ENCODE data around the gene TGFA. TPM values are rescaled to one million over a fixed set of nuclear protein-coding genes. Genes with fewer than 3 reads are reported as not detected.

TGFA gene
- total RNA-seq, 1 experiment from 2014 or later = 1.7 TPM

DNA sequence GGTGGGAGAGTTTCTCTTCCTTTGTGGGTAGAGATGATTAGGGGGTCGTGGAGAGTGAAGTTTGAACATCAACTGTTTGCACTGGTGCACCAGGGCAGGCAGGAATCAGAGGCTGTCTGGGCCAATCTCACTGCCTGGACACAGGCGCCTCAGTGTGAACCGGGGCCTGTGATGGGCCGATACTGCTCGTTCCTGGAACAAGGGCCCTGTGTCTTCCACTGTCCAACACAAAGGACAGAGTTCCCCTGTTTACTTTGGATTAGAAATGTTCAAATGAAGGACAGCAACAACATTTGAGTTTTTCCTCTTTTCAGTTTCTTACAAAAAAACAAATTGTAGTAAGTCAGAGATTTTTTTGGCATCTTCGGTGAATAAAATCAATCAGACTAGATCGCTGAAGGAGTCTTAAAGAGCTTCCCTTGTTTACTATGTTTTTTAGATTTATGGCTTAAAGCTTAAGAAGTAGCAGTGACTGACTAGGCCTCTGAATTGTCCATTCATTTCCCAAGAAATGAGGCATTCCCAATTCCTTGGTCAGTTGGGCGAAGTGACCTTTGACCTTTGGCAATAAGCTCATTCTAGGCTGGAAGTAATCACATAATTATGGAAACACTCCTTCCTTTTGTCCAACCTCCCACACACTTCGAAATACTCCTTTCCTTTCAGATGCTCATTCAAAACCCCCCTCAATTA lies 11.6 kb upstream of the TGFA start:
- H3K27me3 ChIP-seq (ENCODE audit: control insufficient read depth, insufficient read depth, low read length) = no peaks in the 10 kb centered on the region
- CTCF ChIA-PET = no interaction called here

DNA sequence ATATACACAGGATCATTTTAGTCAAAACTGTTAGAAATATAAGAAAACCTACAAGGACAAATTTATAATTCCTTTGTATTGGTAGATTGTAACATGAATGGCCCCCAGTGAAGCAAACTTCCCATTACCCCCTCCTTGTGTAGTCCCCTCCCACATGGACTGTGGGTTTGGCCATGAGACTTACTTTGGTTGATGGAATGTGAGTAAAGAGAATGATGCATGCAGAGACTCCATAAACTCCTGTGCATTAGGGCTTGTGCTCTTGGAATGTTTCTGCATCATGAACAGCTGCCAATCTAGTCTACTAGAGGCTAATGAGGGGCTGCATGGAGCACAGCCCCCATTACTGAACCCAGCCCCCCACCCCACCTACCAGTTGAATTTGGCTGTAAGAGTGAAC lies 8.3 kb upstream of the TGFA start:
- H3K4me3 ChIP-seq (ENCODE audit: low read depth in 2 of 2, low read length in 2 of 2) = no peak overlapping the region
- no peaks in the 10 kb centered on the region for H3K36me3 ChIP-seq (ENCODE audit: control insufficient read depth, insufficient read depth, low read length)
- CTCF ChIA-PET = no interaction called here
- no peaks in the 10 kb centered on the region for H3K4me1 ChIP-seq (ENCODE audit: control insufficient read depth, insufficient read depth, low read length)
- POLR2A ChIA-PET = no interaction called here
- BruUV-seq (replicated peaks) = no TSS peak
- no peak overlapping the region for H3K27ac ChIP-seq (ENCODE audit: low read length)
- no peaks in the 10 kb centered on the region for H3K9me3 ChIP-seq (ENCODE audit: control insufficient read depth, insufficient read depth, low read depth, low read length)
- intact Hi-C loops (cut with micrococcal nuclease; ENCODE audit: unreplicated experiment) (no loop called here), in situ Hi-C loops (cut with HindIII; ENCODE audit: low pct_unique_long_range_greater_than_20kb, low sequenced_read_pairs) (no loop called here)
- no peak for DNase-seq (ENCODE audit: low read depth, low spot score)
- H3K27me3 ChIP-seq (ENCODE audit: control insufficient read depth, insufficient read depth, low read length) = no peaks in the 10 kb centered on the region; the same call in 1 of the 2 replicates
- ATAC-seq = no peak
- TF ChIP-seq, protein P1, sequence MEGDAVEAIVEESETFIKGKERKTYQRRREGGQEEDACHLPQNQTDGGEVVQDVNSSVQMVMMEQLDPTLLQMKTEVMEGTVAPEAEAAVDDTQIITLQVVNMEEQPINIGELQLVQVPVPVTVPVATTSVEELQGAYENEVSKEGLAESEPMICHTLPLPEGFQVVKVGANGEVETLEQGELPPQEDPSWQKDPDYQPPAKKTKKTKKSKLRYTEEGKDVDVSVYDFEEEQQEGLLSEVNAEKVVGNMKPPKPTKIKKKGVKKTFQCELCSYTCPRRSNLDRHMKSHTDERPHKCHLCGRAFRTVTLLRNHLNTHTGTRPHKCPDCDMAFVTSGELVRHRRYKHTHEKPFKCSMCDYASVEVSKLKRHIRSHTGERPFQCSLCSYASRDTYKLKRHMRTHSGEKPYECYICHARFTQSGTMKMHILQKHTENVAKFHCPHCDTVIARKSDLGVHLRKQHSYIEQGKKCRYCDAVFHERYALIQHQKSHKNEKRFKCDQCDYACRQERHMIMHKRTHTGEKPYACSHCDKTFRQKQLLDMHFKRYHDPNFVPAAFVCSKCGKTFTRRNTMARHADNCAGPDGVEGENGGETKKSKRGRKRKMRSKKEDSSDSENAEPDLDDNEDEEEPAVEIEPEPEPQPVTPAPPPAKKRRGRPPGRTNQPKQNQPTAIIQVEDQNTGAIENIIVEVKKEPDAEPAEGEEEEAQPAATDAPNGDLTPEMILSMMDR (IDR thresholded peaks at IDR 0.05) = no peak
- TF ChIP-seq TCF7L2 (IDR thresholded peaks at IDR 0.05; ENCODE audit: low read depth, low read length) = no peak
- TF ChIP-seq, protein P2, sequence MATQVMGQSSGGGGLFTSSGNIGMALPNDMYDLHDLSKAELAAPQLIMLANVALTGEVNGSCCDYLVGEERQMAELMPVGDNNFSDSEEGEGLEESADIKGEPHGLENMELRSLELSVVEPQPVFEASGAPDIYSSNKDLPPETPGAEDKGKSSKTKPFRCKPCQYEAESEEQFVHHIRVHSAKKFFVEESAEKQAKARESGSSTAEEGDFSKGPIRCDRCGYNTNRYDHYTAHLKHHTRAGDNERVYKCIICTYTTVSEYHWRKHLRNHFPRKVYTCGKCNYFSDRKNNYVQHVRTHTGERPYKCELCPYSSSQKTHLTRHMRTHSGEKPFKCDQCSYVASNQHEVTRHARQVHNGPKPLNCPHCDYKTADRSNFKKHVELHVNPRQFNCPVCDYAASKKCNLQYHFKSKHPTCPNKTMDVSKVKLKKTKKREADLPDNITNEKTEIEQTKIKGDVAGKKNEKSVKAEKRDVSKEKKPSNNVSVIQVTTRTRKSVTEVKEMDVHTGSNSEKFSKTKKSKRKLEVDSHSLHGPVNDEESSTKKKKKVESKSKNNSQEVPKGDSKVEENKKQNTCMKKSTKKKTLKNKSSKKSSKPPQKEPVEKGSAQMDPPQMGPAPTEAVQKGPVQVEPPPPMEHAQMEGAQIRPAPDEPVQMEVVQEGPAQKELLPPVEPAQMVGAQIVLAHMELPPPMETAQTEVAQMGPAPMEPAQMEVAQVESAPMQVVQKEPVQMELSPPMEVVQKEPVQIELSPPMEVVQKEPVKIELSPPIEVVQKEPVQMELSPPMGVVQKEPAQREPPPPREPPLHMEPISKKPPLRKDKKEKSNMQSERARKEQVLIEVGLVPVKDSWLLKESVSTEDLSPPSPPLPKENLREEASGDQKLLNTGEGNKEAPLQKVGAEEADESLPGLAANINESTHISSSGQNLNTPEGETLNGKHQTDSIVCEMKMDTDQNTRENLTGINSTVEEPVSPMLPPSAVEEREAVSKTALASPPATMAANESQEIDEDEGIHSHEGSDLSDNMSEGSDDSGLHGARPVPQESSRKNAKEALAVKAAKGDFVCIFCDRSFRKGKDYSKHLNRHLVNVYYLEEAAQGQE (IDR thresholded peaks at IDR 0.05; ENCODE audit: insufficient read depth in 1 of 2, low read depth in 2 of 2, low read length in 1 of 2) = no peak
- no peak for TF ChIP-seq SIN3A (IDR thresholded peaks at IDR 0.05; ENCODE audit: borderline replicate concordance, insufficient read depth, low read depth, low read length)
- no peak for TF ChIP-seq POLR2AphosphoS5 (IDR thresholded peaks at IDR 0.05; ENCODE audit: low read depth, low read length)

More for the DNA sequence above, 11.6 kb upstream of the TGFA start:
- no peak overlapping the region for H3K27ac ChIP-seq (ENCODE audit: low read length)
- no TSS peak for BruUV-seq (replicated peaks)
- in situ Hi-C loops (cut with HindIII; ENCODE audit: low pct_unique_long_range_greater_than_20kb, low sequenced_read_pairs) = no loop called here
- DNase-seq (ENCODE audit: low read depth, low spot score) = no peak
- POLR2A ChIA-PET = interaction anchor here (0.7 kb wide), 1 partner anchor 14 kb away, joined by 4 read pairs; no protein-coding TSS in a partner anchor
- H3K4me3 ChIP-seq (ENCODE audit: low read depth in 2 of 2, low read length in 2 of 2) = no peak overlapping the region
- intact Hi-C loops (cut with micrococcal nuclease; ENCODE audit: unreplicated experiment) = no loop called here
- no peaks in the 10 kb centered on the region for H3K4me1 ChIP-seq (ENCODE audit: control insufficient read depth, insufficient read depth, low read length)
- no peaks in the 10 kb centered on the region for H3K36me3 ChIP-seq (ENCODE audit: control insufficient read depth, insufficient read depth, low read length)
- TF ChIP-seq SIN3A (IDR thresholded peaks at IDR 0.05; ENCODE audit: borderline replicate concordance, insufficient read depth, low read depth, low read length) (no peak), POLR2AphosphoS5 (IDR thresholded peaks at IDR 0.05; ENCODE audit: low read depth, low read length) (no peak)
- TF ChIP-seq, protein P2 (IDR thresholded peaks at IDR 0.05; ENCODE audit: insufficient read depth in 1 of 2, low read depth in 2 of 2, low read length in 1 of 2) = no peak
- no peaks in the 10 kb centered on the region for H3K9me3 ChIP-seq (ENCODE audit: control insufficient read depth, insufficient read depth, low read depth, low read length)
- ATAC-seq = no peak
